HG03342 (cell line): ENCODE results near the gene DENND1B.

Source experiments
- ATAC-seq: cut with Tn5 transposase; IDR thresholded peaks from one replicate; pipeline ENCODE4 v1.9.1; 2021; ENCODE audit warnings: mild to moderate bottlenecking, moderate library complexity; ENCODE audit not compliant: unreplicated experiment

The DENND1B gene

GRCh38 chr1:197686702-197687355, 88.5 kb downstream of the DENND1B start:
- no peak for ATAC-seq

- ATAC-seq, result no peak
Observed at GRCh38 chr1:197686231-197686630, 89.0 kb downstream of the DENND1B start.

GRCh38 chr1:197685785-197686184, 89.5 kb downstream of the DENND1B start:
- ATAC-seq, result no peak

GRCh38 chr1:197683895-197684553, 91.3 kb downstream of the DENND1B start:
- no peak for ATAC-seq

- no peak for ATAC-seq
Observed at GRCh38 chr1:197683280-197683679, 92.0 kb downstream of the DENND1B start.

- ATAC-seq, result no peak
Observed at GRCh38 chr1:197680311-197680710, 95.0 kb downstream of the DENND1B start.

GRCh38 chr1:197677752-197678295, 97.5 kb downstream of the DENND1B start:
- no peak for ATAC-seq

- ATAC-seq, result no peak
Observed at GRCh38 chr1:197677313-197677712, 98.0 kb downstream of the DENND1B start.

GRCh38 chr1:197675583-197676208, 99.6 kb downstream of the DENND1B start:
- no peak for ATAC-seq

- no peak for ATAC-seq
Observed at GRCh38 chr1:197674286-197674685, 101.0 kb downstream of the DENND1B start.

GRCh38 chr1:197673292-197673691, 102.0 kb downstream of the DENND1B start:
- ATAC-seq, result no peak

- ATAC-seq, result no peak
Observed at GRCh38 chr1:197672347-197672746, 102.9 kb downstream of the DENND1B start.

GRCh38 chr1:197671920-197672319, 103.4 kb downstream of the DENND1B start:
- no peak for ATAC-seq

GRCh38 chr1:197671140-197671539, 104.1 kb downstream of the DENND1B start:
- ATAC-seq, result no peak

GRCh38 chr1:197666769-197667285, 108.5 kb downstream of the DENND1B start:
- ATAC-seq, result no peak

GRCh38 chr1:197664391-197664790, 110.9 kb downstream of the DENND1B start:
- ATAC-seq, result no peak

- ATAC-seq, result no peak
Observed at GRCh38 chr1:197663162-197663953, 111.9 kb downstream of the DENND1B start.

GRCh38 chr1:197660389-197660788, 114.9 kb downstream of the DENND1B start:
- ATAC-seq, result no peak

GRCh38 chr1:197659171-197659570, 116.1 kb downstream of the DENND1B start:
- peak; percentile 57 for ATAC-seq

GRCh38 chr1:197649188-197649587, 126.1 kb downstream of the DENND1B start:
- ATAC-seq, result no peak

GRCh38 chr1:197638316-197638715, 137.0 kb downstream of the DENND1B start:
- no peak for ATAC-seq
